ENCODE measurements around the gene IGDCC3.

Gene IGDCC3

GRCh38 chr15:65393557-65393956 is 15.8 kb upstream of the IGDCC3 start:
- H3K79me2 ChIP-seq (ENCODE audit: control insufficient read depth, insufficient read depth, low read length, poor library complexity), result no peaks in the 10 kb centered on the region
- H3K9me3 ChIP-seq (ENCODE audit: insufficient read depth, low read depth, low read length), result peaks cover 10% of the 10 kb centered on the region
- no peak overlapping the region for H2AFZ ChIP-seq (ENCODE audit: insufficient read depth, low read length, poor library complexity)
- no peak for DNase-seq
- no peak overlapping the region for H4K8ac ChIP-seq (ENCODE audit: low read depth, low read length)
- H2BK120ac ChIP-seq (ENCODE audit: insufficient read depth, low read length, poor library complexity), result no peak overlapping the region
- H3K36me3 ChIP-seq (ENCODE audit: control insufficient read depth in 1 of 2, insufficient read depth in 2 of 2, low read length in 2 of 2), result no peaks in the 10 kb centered on the region
- no peak overlapping the region for H4K12ac ChIP-seq (ENCODE audit: low read depth, low read length)
- peaks cover 4 to 5% of the 10 kb centered on the region in 2 experiments for H3K4me1 ChIP-seq (ENCODE audit: control insufficient read depth in 1 of 2, insufficient read depth in 2 of 2, low read length in 2 of 2)
- no peak overlapping the region for H2AK5ac ChIP-seq (ENCODE audit: low read length)
- H3K23ac ChIP-seq (ENCODE audit: low read length), result no peak overlapping the region
- H3K4me3 ChIP-seq (ENCODE audit: low read depth, low read length), result no peak overlapping the region
- no peak overlapping the region for H3K4ac ChIP-seq (ENCODE audit: low read depth, low read length)
- H3K18ac ChIP-seq (ENCODE audit: low read length), result no peak overlapping the region
- no CpG with 5 or more reads among the region's 8 CpGs for WGBS (ENCODE audit: extremely low coverage, insufficient coverage, insufficient read length)
- no peak overlapping the region for H2BK12ac ChIP-seq (ENCODE audit: low read length)
- H3K9ac ChIP-seq (ENCODE audit: low read length), result no peak overlapping the region
- H3K27me3 ChIP-seq (ENCODE audit: insufficient read depth, low read length), result peaks cover 27% of the 10 kb centered on the region
- no peaks in the 10 kb centered on the region for H3K79me1 ChIP-seq (ENCODE audit: low read length)
- no peak overlapping the region for H3K14ac ChIP-seq (ENCODE audit: low read length)
- H3K4me2 ChIP-seq (ENCODE audit: low read length), result no peak overlapping the region
- no peak overlapping the region for H4K91ac ChIP-seq (ENCODE audit: low read depth, low read length)
- H2BK5ac ChIP-seq (ENCODE audit: low read depth, low read length, poor library complexity), result no peak overlapping the region
- H3K27ac ChIP-seq (ENCODE audit: low read depth, low read length), result no peak overlapping the region

- no peak overlapping the region for H3K4me3 ChIP-seq (ENCODE audit: low read depth, low read length)
- H3K4me1 ChIP-seq (ENCODE audit: control insufficient read depth in 1 of 2, insufficient read depth in 2 of 2, low read length in 2 of 2), result peaks cover 4 to 5% of the 10 kb centered on the region in 2 experiments
- peaks cover 27% of the 10 kb centered on the region for H3K27me3 ChIP-seq (ENCODE audit: insufficient read depth, low read length)
- no peak overlapping the region for H2BK5ac ChIP-seq (ENCODE audit: low read depth, low read length, poor library complexity)
- H3K4me2 ChIP-seq (ENCODE audit: low read length), result no peak overlapping the region
- DNase-seq, result no peak
- H3K36me3 ChIP-seq (ENCODE audit: control insufficient read depth in 1 of 2, insufficient read depth in 2 of 2, low read length in 2 of 2), result no peaks in the 10 kb centered on the region
- no peak overlapping the region for H2BK120ac ChIP-seq (ENCODE audit: insufficient read depth, low read length, poor library complexity)
- H4K8ac ChIP-seq (ENCODE audit: low read depth, low read length), result no peak overlapping the region
- no peaks in the 10 kb centered on the region for H3K79me2 ChIP-seq (ENCODE audit: control insufficient read depth, insufficient read depth, low read length, poor library complexity)
- H2BK12ac ChIP-seq (ENCODE audit: low read length), result no peak overlapping the region
- no peaks in the 10 kb centered on the region for H3K79me1 ChIP-seq (ENCODE audit: low read length)
- H3K9me3 ChIP-seq (ENCODE audit: insufficient read depth, low read depth, low read length), result peaks cover 10% of the 10 kb centered on the region
- H4K12ac ChIP-seq (ENCODE audit: low read depth, low read length), result no peak overlapping the region
- no peak overlapping the region for H2AFZ ChIP-seq (ENCODE audit: insufficient read depth, low read length, poor library complexity)
- H3K9ac ChIP-seq (ENCODE audit: low read length), result no peak overlapping the region
- WGBS (ENCODE audit: extremely low coverage, insufficient coverage, insufficient read length), result no CpG with 5 or more reads among the region's 13 CpGs
- H2AK5ac ChIP-seq (ENCODE audit: low read length), result no peak overlapping the region
- H3K14ac ChIP-seq (ENCODE audit: low read length), result no peak overlapping the region
- H3K4ac ChIP-seq (ENCODE audit: low read depth, low read length), result no peak overlapping the region
- no peak overlapping the region for H3K27ac ChIP-seq (ENCODE audit: low read depth, low read length)
- H3K23ac ChIP-seq (ENCODE audit: low read length), result no peak overlapping the region
- H4K91ac ChIP-seq (ENCODE audit: low read depth, low read length), result no peak overlapping the region
- no peak overlapping the region for H3K18ac ChIP-seq (ENCODE audit: low read length)
These were observed 15.3 kb upstream of the IGDCC3 start for GRCh38 chr15:65393091-65393490.

- H3K4me1 ChIP-seq (ENCODE audit: control insufficient read depth in 1 of 2, insufficient read depth in 2 of 2, low read length in 2 of 2), result peaks cover 4 to 5% of the 10 kb centered on the region in 2 experiments
- no peak overlapping the region for H4K91ac ChIP-seq (ENCODE audit: low read depth, low read length)
- no peak overlapping the region for H3K9ac ChIP-seq (ENCODE audit: low read length)
These were observed 14.6 kb upstream of the IGDCC3 start for GRCh38 chr15:65392368-65392767.

GRCh38 chr15:65391732-65392131 is 13.9 kb upstream of the IGDCC3 start:
- peaks cover 20% of the 10 kb centered on the region for H3K27me3 ChIP-seq (ENCODE audit: insufficient read depth, low read length)
- H2BK120ac ChIP-seq (ENCODE audit: insufficient read depth, low read length, poor library complexity), result no peak overlapping the region
- no peak overlapping the region for H3K4ac ChIP-seq (ENCODE audit: low read depth, low read length)
- H3K27ac ChIP-seq (ENCODE audit: low read depth, low read length), result no peak overlapping the region
- H4K8ac ChIP-seq (ENCODE audit: low read depth, low read length), result no peak overlapping the region
- H4K91ac ChIP-seq (ENCODE audit: low read depth, low read length), result no peak overlapping the region
- no peaks in the 10 kb centered on the region for H3K36me3 ChIP-seq (ENCODE audit: control insufficient read depth in 1 of 2, insufficient read depth in 2 of 2, low read length in 2 of 2)
- H3K4me2 ChIP-seq (ENCODE audit: low read length), result no peak overlapping the region
- H2BK12ac ChIP-seq (ENCODE audit: low read length), result no peak overlapping the region
- H3K4me1 ChIP-seq (ENCODE audit: control insufficient read depth in 1 of 2, insufficient read depth in 2 of 2, low read length in 2 of 2), result peaks cover 4 to 5% of the 10 kb centered on the region in 2 experiments
- no peaks in the 10 kb centered on the region for H3K79me1 ChIP-seq (ENCODE audit: low read length)
- H3K18ac ChIP-seq (ENCODE audit: low read length), result no peak overlapping the region
- H3K79me2 ChIP-seq (ENCODE audit: control insufficient read depth, insufficient read depth, low read length, poor library complexity), result no peaks in the 10 kb centered on the region
- peaks cover 10% of the 10 kb centered on the region for H3K9me3 ChIP-seq (ENCODE audit: insufficient read depth, low read depth, low read length)
- WGBS (ENCODE audit: extremely low coverage, insufficient coverage, insufficient read length), result no CpG with 5 or more reads among the region's 10 CpGs
- no peak overlapping the region for H3K14ac ChIP-seq (ENCODE audit: low read length)
- H2AFZ ChIP-seq (ENCODE audit: insufficient read depth, low read length, poor library complexity), result no peak overlapping the region
- no peak overlapping the region for H3K23ac ChIP-seq (ENCODE audit: low read length)
- H3K4me3 ChIP-seq (ENCODE audit: low read depth, low read length), result no peak overlapping the region
- H2BK5ac ChIP-seq (ENCODE audit: low read depth, low read length, poor library complexity), result no peak overlapping the region
- DNase-seq, result no peak
- H4K12ac ChIP-seq (ENCODE audit: low read depth, low read length), result no peak overlapping the region
- no peak overlapping the region for H3K9ac ChIP-seq (ENCODE audit: low read length)
- H2AK5ac ChIP-seq (ENCODE audit: low read length), result no peak overlapping the region

More at GRCh38 chr15:65392368-65392767, 14.6 kb upstream of the IGDCC3 start:
- H3K4me2 ChIP-seq (ENCODE audit: low read length), result no peak overlapping the region
- no peak overlapping the region for H2AK5ac ChIP-seq (ENCODE audit: low read length)
- H3K14ac ChIP-seq (ENCODE audit: low read length), result no peak overlapping the region
- no CpG with 5 or more reads among the region's 2 CpGs for WGBS (ENCODE audit: extremely low coverage, insufficient coverage, insufficient read length)
- DNase-seq, result no peak
- H3K18ac ChIP-seq (ENCODE audit: low read length), result no peak overlapping the region
- no peaks in the 10 kb centered on the region for H3K79me1 ChIP-seq (ENCODE audit: low read length)
- H2AFZ ChIP-seq (ENCODE audit: insufficient read depth, low read length, poor library complexity), result no peak overlapping the region
- H3K27me3 ChIP-seq (ENCODE audit: insufficient read depth, low read length), result peaks cover 26% of the 10 kb centered on the region
- H3K9me3 ChIP-seq (ENCODE audit: insufficient read depth, low read depth, low read length), result peaks cover 10% of the 10 kb centered on the region
- H3K4ac ChIP-seq (ENCODE audit: low read depth, low read length), result no peak overlapping the region
- no peak overlapping the region for H3K23ac ChIP-seq (ENCODE audit: low read length)
- no peaks in the 10 kb centered on the region for H3K79me2 ChIP-seq (ENCODE audit: control insufficient read depth, insufficient read depth, low read length, poor library complexity)
- no peak overlapping the region for H4K12ac ChIP-seq (ENCODE audit: low read depth, low read length)
- H2BK5ac ChIP-seq (ENCODE audit: low read depth, low read length, poor library complexity), result no peak overlapping the region
- H3K27ac ChIP-seq (ENCODE audit: low read depth, low read length), result no peak overlapping the region
- H4K8ac ChIP-seq (ENCODE audit: low read depth, low read length), result no peak overlapping the region
- no peaks in the 10 kb centered on the region for H3K36me3 ChIP-seq (ENCODE audit: control insufficient read depth in 1 of 2, insufficient read depth in 2 of 2, low read length in 2 of 2)
- H2BK120ac ChIP-seq (ENCODE audit: insufficient read depth, low read length, poor library complexity), result no peak overlapping the region
- H2BK12ac ChIP-seq (ENCODE audit: low read length), result no peak overlapping the region
- no peak overlapping the region for H3K4me3 ChIP-seq (ENCODE audit: low read depth, low read length)

Measured in trophoblast cell (in vitro differentiated cells and primary cell).